Astrocyte (in vitro differentiated cells and primary cell): Measurements from ENCODE around the gene HNRNPA1L2.

Experiments
- EZH2 ChIP-seq: IDR thresholded peaks from 2 replicates; pipeline ENCODE4 v1.6.1; 2012; ENCODE audit warnings: mild to moderate bottlenecking, low read length, inconsistent platforms; ENCODE audit not compliant: insufficient read depth
- TF ChIP-seq, protein P1 (sequence below): IDR thresholded peaks from 2 replicates; pipeline ENCODE4 v1.5.1; 2011; ENCODE audit warnings: low read depth, mild to moderate bottlenecking, inconsistent platforms, low read length, moderate library complexity; ENCODE audit not compliant: insufficient read depth

DNA sequence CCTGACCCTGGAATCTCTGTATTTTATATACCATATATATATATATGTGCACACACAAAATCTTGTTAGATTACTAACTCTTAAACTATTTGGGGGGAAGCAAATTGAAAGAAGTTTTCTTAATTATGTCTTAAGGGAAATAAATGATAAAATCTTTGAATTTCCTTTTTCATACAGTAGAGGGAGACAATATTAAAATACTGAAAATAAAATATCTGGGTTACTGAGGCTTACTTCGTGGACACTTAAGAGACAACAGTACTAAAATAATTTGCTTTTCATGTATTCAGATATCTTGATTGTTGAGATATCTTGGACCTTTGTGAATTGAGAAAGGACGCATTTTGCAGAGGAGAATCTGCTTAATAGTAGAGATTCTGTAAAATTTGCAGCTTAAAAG lies 27.4 kb downstream of the HNRNPA1L2 start:
- TF ChIP-seq, protein P1, sequence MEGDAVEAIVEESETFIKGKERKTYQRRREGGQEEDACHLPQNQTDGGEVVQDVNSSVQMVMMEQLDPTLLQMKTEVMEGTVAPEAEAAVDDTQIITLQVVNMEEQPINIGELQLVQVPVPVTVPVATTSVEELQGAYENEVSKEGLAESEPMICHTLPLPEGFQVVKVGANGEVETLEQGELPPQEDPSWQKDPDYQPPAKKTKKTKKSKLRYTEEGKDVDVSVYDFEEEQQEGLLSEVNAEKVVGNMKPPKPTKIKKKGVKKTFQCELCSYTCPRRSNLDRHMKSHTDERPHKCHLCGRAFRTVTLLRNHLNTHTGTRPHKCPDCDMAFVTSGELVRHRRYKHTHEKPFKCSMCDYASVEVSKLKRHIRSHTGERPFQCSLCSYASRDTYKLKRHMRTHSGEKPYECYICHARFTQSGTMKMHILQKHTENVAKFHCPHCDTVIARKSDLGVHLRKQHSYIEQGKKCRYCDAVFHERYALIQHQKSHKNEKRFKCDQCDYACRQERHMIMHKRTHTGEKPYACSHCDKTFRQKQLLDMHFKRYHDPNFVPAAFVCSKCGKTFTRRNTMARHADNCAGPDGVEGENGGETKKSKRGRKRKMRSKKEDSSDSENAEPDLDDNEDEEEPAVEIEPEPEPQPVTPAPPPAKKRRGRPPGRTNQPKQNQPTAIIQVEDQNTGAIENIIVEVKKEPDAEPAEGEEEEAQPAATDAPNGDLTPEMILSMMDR: no peak
- no peak for TF ChIP-seq EZH2
